GM12878 (cell line): ENCODE measurements around the gene VASP. TPM values are rescaled to one million over a fixed set of nuclear protein-coding genes. Genes with fewer than 3 reads are reported as not detected.

Experiments
- ATAC-seq: fragments of 200-7000 bp; cut with Tn5 transposase; 3 replicates; pipeline ENCODE4 v1.9.1; 2020; ENCODE audit warnings: mild to moderate bottlenecking, moderate library complexity
- BruUV-seq: library from RNA; stranded (reverse); fragments of 400-500 nt; replicated peaks from 2 replicates; lab custom pipeline; 2021; lab: Mats Ljungman, UMichigan
- CTCF ChIA-PET: fragments of 300-600 bp; sonication (Branson Sonifier 250); formaldehyde crosslinking; extraction: SDS; loops from one replicate; lab custom pipeline; 2021; ENCODE audit warnings: inconsistent platforms; lab: Yijun Ruan, JAX
- POLR2A ChIA-PET: fragments of 350-600 bp; formaldehyde crosslinking; extraction: SDS; loops from one replicate; lab custom pipeline; 2021; ENCODE audit warnings: inconsistent platforms; lab: Charles Lee
- RAD21 ChIA-PET: fragments of 300-600 bp; sonication (Branson Sonifier 250); formaldehyde crosslinking; loops from one replicate; lab custom pipeline; 2023; ENCODE audit warnings: antibody characterized with exemption; ENCODE audit not compliant: unreplicated experiment; lab: Charles Lee
- SMC1A ChIA-PET: fragments of 300-600 bp; sonication (Branson Sonifier 250); formaldehyde crosslinking; loops from one replicate; lab custom pipeline; 2023; ENCODE audit not compliant: unreplicated experiment, uncharacterized antibody; lab: Charles Lee
- DNase-seq: peaks from one replicate; pipeline ENCODE4 v3.0.0-alpha.2; 2011; ENCODE audit warnings: low read depth, low spot score
- FAIRE-seq: peaks from 3 replicates; lab custom pipeline; 2011; peaks lifted over from hg19 to GRCh38; lab: Jason Lieb, UNC
- H2AFZ ChIP-seq: 2 replicates; pipeline ENCODE4 v1.6.0; 2011; ENCODE audit warnings: low read depth, low read length, control low read depth; ENCODE audit not compliant: control insufficient read depth
- H3K27ac ChIP-seq: 2 replicates; pipeline ENCODE4 v1.5.1; 2011; ENCODE audit warnings: control low read depth; ENCODE audit not compliant: control insufficient read depth, insufficient read depth
- H3K27me3 ChIP-seq, 2 experiments: replicated peaks in 1 of 2; 2 replicates each; pipeline versions ENCODE4 v1.6.0 to v1.6.1; 2011; ENCODE audit warnings: low read length in 1 of 2; ENCODE audit not compliant: control insufficient read depth in 2 of 2, insufficient read depth in 2 of 2
- H3K36me3 ChIP-seq, 2 experiments: 2 replicates each; pipeline ENCODE4 v1.5.1; 2011; ENCODE audit warnings: low read length in 1 of 2; ENCODE audit not compliant: control insufficient read depth in 2 of 2, insufficient read depth in 2 of 2
- H3K4me1 ChIP-seq: 2 replicates; pipeline ENCODE4 v1.6.1; 2011; ENCODE audit warnings: mild to moderate bottlenecking, low read length, moderate library complexity, mixed read lengths; ENCODE audit not compliant: control insufficient read depth, insufficient read depth
- H3K4me2 ChIP-seq: 2 replicates; pipeline ENCODE4 v1.6.0; 2011; ENCODE audit warnings: control low read depth; ENCODE audit not compliant: control insufficient read depth, insufficient read depth
- H3K4me3 ChIP-seq: fragments of 200-600 bp; sonication (generic); 2 replicates; pipeline ENCODE4 v1.5.1; 2016
- H3K79me2 ChIP-seq: 2 replicates; pipeline ENCODE4 v1.6.0; 2011; ENCODE audit warnings: low read length; ENCODE audit not compliant: control insufficient read depth, insufficient read depth
- H3K9ac ChIP-seq: 2 replicates; pipeline ENCODE4 v1.8.0; 2011; ENCODE audit warnings: low read length, control low read depth, mixed read lengths; ENCODE audit not compliant: control insufficient read depth, insufficient read depth
- H3K9me3 ChIP-seq: replicated peaks from 3 replicates; pipeline ENCODE4 v1.5.1; 2011; ENCODE audit warnings: mild to moderate bottlenecking, low read length; ENCODE audit not compliant: control insufficient read depth, insufficient read depth
- H4K20me1 ChIP-seq: 2 replicates; pipeline ENCODE4 v1.6.0; 2011; ENCODE audit not compliant: control insufficient read depth, insufficient read depth
- BHLHE40 ChIP-seq, 2 experiments: fragments of 450-650 bp in 1 of 2; IDR thresholded peaks; 2 replicates each; pipeline ENCODE4 v1.6.1; 2011 to 2017; ENCODE audit warnings: low read depth in 2 of 2, borderline replicate concordance in 1 of 2, improper control_type of control experiment in 1 of 2, low read length in 1 of 2, mild to moderate bottlenecking in 1 of 2
- ETV6 ChIP-seq, 2 experiments: fragments of 450-650 bp in 1 of 2; IDR thresholded peaks in 1 of 2; conservative IDR thresholded peaks in 1 of 2; 2 replicates each; pipeline ENCODE4 v1.6.1; 2014; ENCODE audit warnings: antibody characterized with exemption in 1 of 2, borderline replicate concordance in 1 of 2, low read depth in 1 of 2, mild to moderate bottlenecking in 1 of 2, moderate library complexity in 1 of 2
- LARP7 ChIP-seq: fragments of 450-650 bp; IDR thresholded peaks from 2 replicates; pipeline ENCODE4 v1.6.1; 2017; ENCODE audit warnings: mild to moderate bottlenecking
- MYB ChIP-seq: fragments of 150-350 bp; IDR thresholded peaks from 2 replicates; pipeline ENCODE4 v1.6.1; 2014; ENCODE audit warnings: mild to moderate bottlenecking, low read depth, low read length, borderline replicate concordance
- SUZ12 ChIP-seq: fragments of 200-600 bp; sonication (generic); IDR thresholded peaks from one replicate; pipeline ENCODE4 v1.6.1; 2018; ENCODE audit warnings: antibody characterized with exemption, mild to moderate bottlenecking; ENCODE audit not compliant: unreplicated experiment
- TAF1 ChIP-seq: IDR thresholded peaks from 2 replicates; pipeline ENCODE4 v1.6.1; 2011; ENCODE audit warnings: mild to moderate bottlenecking, low read depth, low read length, borderline replicate concordance
- TCF12 ChIP-seq: IDR thresholded peaks from 2 replicates; pipeline ENCODE4 v1.6.1; 2011; ENCODE audit warnings: low read depth, mild to moderate bottlenecking, low read length
- YBX1 ChIP-seq: fragments of 450-650 bp; IDR thresholded peaks from 2 replicates; pipeline ENCODE4 v1.6.1; 2016; ENCODE audit warnings: antibody characterized with exemption
- WGBS: methylation state at CpG from one replicate; pipeline ENCODE4 v1.1.6; 2016; ENCODE audit warnings: low lambda C conversion rate; ENCODE audit not compliant: insufficient replicate concordance, insufficient coverage; ENCODE audit errors: missing lambda C conversion rate; 5-methylcytosine and 5-hydroxymethylcytosine counted together
- in situ Hi-C: fragments of 300-500 bp; cut with MboI; formaldehyde crosslinking; loops from 9 replicates; pipeline ENCODE4 v1.14.3; 2018; ENCODE audit warnings: mixed read lengths
- intact Hi-C: fragments of 100-400 bp; cut with micrococcal nuclease; formaldehyde crosslinking; loops from one replicate; pipeline ENCODE4 v1.14.2; 2022; ENCODE audit not compliant: unreplicated experiment
- polyA plus RNA-seq, 11 experiments: library from polyadenylated mRNA; depleted of rRNA in 4 of 11; unstranded in 6 of 11; stranded (reverse) in 5 of 11; fragments of >200 nt; fragmentation: Nextera tagmentation in 4 of 11; fragmentation: Illumina TruSeq in 1 of 11; extraction: Ambion mirVana in 4 of 11; extraction: Trizol in 1 of 11; gene quantifications; 1 replicate in 1 of 11; 2 replicates in 10 of 11; pipeline versions ENCODE4 v1.2.1 to v1.2.3, GENCODE V29; 2011 to 2016; ENCODE audit warnings: inconsistent platforms in 2 of 11, missing spikeins in 2 of 11, low read depth in 1 of 11
- total RNA-seq, 4 experiments: library from RNA; depleted of rRNA in 3 of 4; stranded (reverse); fragments of >200 nt in 3 of 4; fragmentation: Illumina TruSeq in 1 of 4; extraction: Trizol in 1 of 4; gene quantifications; 2 replicates each; pipeline versions ENCODE4 v1.2.1 to v1.2.3, GENCODE V29; 2013 to 2021
- TF ChIP-seq, protein P1 (sequence below): fragments of 450-650 bp; formaldehyde crosslinking; IDR thresholded peaks from 2 replicates; pipeline ENCODE4 v1.4.0; 2022; ENCODE audit warnings: mild to moderate bottlenecking, moderate library complexity
- TF ChIP-seq, protein P2 (sequence below): fragments of 450-650 bp; IDR thresholded peaks from 2 replicates; pipeline ENCODE4 v1.6.1; 2017; ENCODE audit warnings: mild to moderate bottlenecking, low read depth, inconsistent platforms; ENCODE audit not compliant: poor library complexity, severe bottlenecking
- TF ChIP-seq, protein P3 (sequence below): fragments of 150-350 bp; IDR thresholded peaks from 2 replicates; pipeline ENCODE4 v1.6.1; 2016; ENCODE audit warnings: low read depth, low read length

VASP gene
- total and polyA plus RNA-seq, 10 of the 15 experiments (the other 5 are each of a cell fraction or from before 2014, with no cell fraction given), result 19.5 to 298 (median 84.8) TPM

DNA sequence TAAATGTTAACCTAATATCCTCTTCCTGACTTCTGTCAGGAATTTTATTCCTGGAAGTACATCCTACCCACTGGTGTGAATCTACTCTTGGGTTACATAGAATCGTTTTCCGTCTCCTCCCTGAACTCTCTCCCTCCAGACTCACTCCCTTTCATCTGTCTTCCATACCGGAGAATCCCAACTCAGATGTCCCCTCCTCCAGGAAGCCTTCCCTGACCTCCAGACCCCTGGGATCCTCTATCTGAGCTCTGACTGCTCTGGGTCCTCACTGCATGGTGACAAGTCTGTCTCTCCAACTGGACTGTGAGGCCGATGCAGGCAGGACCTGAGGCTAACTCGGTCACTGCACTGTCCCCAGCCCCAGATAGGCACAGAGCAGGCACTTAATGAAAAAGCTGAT lies 52.8 kb downstream of the VASP start:
- peaks cover 25% of the 10 kb centered on the region for H3K4me1 ChIP-seq
- H4K20me1 ChIP-seq, result no peaks in the 10 kb centered on the region
- ChIA-PET CTCF (interaction anchor here (1.0 to 1.4 kb wide), 2 partner anchors 22 kb away, joined by 3 to 4 read pairs; no protein-coding TSS in a partner anchor), POLR2A (no interaction called here), SMC1A (no interaction called here), RAD21 (no interaction called here)
- H3K4me3 ChIP-seq, result no peak overlapping the region
- in situ Hi-C loops (no loop called here), intact Hi-C loops (loop anchor here (5.0 kb wide), 1 partner anchor 38 kb away; no protein-coding TSS in a partner anchor)
- TF ChIP-seq TCF12 (no peak), SUZ12 (no peak), TAF1 (no peak), BHLHE40 (IDR thresholded peaks at IDR 0.05; ENCODE audit: borderline replicate concordance in 1 of 2, low read depth in 2 of 2, low read length in 1 of 2) (no peak), LARP7 (no peak), ETV6 (conservative IDR thresholded peaks at IDR 0.05 in 1 of 2, IDR thresholded peaks at IDR 0.05 in 1 of 2; ENCODE audit: borderline replicate concordance in 1 of 2, low read depth in 1 of 2) (no peak), MYB (no peak), YBX1 (no peak)
- TF ChIP-seq, protein P1, sequence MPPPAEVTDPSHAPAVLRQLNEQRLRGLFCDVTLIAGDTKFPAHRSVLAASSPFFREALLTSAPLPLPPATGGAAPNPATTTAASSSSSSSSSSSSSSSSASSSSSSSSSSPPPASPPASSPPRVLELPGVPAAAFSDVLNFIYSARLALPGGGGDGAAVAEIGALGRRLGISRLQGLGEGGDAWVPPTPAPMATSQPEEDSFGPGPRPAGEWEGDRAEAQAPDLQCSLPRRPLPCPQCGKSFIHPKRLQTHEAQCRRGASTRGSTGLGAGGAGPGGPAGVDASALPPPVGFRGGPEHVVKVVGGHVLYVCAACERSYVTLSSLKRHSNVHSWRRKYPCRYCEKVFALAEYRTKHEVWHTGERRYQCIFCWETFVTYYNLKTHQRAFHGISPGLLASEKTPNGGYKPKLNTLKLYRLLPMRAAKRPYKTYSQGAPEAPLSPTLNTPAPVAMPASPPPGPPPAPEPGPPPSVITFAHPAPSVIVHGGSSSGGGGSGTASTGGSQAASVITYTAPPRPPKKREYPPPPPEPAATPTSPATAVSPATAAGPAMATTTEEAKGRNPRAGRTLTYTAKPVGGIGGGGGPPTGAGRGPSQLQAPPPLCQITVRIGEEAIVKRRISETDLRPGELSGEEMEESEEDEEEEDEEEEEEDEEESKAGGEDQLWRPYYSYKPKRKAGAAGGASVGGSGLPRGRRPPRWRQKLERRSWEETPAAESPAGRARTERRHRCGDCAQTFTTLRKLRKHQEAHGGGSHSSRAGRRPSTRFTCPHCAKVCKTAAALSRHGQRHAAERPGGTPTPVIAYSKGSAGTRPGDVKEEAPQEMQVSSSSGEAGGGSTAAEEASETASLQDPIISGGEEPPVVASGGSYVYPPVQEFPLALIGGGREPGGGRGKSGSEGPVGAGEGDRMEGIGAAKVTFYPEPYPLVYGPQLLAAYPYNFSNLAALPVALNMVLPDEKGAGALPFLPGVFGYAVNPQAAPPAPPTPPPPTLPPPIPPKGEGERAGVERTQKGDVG (CRISPR knock-in tag), result no peak
- TF ChIP-seq, protein P2, sequence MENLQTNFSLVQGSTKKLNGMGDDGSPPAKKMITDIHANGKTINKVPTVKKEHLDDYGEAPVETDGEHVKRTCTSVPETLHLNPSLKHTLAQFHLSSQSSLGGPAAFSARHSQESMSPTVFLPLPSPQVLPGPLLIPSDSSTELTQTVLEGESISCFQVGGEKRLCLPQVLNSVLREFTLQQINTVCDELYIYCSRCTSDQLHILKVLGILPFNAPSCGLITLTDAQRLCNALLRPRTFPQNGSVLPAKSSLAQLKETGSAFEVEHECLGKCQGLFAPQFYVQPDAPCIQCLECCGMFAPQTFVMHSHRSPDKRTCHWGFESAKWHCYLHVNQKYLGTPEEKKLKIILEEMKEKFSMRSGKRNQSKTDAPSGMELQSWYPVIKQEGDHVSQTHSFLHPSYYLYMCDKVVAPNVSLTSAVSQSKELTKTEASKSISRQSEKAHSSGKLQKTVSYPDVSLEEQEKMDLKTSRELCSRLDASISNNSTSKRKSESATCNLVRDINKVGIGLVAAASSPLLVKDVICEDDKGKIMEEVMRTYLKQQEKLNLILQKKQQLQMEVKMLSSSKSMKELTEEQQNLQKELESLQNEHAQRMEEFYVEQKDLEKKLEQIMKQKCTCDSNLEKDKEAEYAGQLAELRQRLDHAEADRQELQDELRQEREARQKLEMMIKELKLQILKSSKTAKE, result no peak
- TF ChIP-seq, protein P3, sequence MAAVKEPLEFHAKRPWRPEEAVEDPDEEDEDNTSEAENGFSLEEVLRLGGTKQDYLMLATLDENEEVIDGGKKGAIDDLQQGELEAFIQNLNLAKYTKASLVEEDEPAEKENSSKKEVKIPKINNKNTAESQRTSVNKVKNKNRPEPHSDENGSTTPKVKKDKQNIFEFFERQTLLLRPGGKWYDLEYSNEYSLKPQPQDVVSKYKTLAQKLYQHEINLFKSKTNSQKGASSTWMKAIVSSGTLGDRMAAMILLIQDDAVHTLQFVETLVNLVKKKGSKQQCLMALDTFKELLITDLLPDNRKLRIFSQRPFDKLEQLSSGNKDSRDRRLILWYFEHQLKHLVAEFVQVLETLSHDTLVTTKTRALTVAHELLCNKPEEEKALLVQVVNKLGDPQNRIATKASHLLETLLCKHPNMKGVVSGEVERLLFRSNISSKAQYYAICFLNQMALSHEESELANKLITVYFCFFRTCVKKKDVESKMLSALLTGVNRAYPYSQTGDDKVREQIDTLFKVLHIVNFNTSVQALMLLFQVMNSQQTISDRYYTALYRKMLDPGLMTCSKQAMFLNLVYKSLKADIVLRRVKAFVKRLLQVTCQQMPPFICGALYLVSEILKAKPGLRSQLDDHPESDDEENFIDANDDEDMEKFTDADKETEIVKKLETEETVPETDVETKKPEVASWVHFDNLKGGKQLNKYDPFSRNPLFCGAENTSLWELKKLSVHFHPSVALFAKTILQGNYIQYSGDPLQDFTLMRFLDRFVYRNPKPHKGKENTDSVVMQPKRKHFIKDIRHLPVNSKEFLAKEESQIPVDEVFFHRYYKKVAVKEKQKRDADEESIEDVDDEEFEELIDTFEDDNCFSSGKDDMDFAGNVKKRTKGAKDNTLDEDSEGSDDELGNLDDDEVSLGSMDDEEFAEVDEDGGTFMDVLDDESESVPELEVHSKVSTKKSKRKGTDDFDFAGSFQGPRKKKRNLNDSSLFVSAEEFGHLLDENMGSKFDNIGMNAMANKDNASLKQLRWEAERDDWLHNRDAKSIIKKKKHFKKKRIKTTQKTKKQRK, result no peak
- no peak for ATAC-seq
- BruUV-seq, result TSS peak; percentile 50
- peaks cover 9% of the 10 kb centered on the region for H3K79me2 ChIP-seq
- H3K27ac ChIP-seq, result no peak overlapping the region
- 85% methylated on average over 5 of the region's 5 CpGs for WGBS
- no peak overlapping the region for H2AFZ ChIP-seq
- H3K27me3 ChIP-seq, result no peaks in the 10 kb centered on the region
- DNase-seq, result no peak
- H3K36me3 ChIP-seq, result peaks cover 3 to 6% of the 10 kb centered on the region in 2 experiments; a peak in 3 of 4 replicates
- H3K9ac ChIP-seq, result no peak overlapping the region
- FAIRE-seq, result no peak
- H3K9me3 ChIP-seq, result no peaks in the 10 kb centered on the region
- H3K4me2 ChIP-seq, result no peak overlapping the region
